Measurements from ENCODE around the gene PITPNM1. TPM values are rescaled to one million over a fixed set of nuclear protein-coding genes. Genes with fewer than 3 reads are reported as not detected.

PITPNM1 gene
- total RNA-seq, 1 donor from 2014 or later = 36.6 TPM

DNA sequence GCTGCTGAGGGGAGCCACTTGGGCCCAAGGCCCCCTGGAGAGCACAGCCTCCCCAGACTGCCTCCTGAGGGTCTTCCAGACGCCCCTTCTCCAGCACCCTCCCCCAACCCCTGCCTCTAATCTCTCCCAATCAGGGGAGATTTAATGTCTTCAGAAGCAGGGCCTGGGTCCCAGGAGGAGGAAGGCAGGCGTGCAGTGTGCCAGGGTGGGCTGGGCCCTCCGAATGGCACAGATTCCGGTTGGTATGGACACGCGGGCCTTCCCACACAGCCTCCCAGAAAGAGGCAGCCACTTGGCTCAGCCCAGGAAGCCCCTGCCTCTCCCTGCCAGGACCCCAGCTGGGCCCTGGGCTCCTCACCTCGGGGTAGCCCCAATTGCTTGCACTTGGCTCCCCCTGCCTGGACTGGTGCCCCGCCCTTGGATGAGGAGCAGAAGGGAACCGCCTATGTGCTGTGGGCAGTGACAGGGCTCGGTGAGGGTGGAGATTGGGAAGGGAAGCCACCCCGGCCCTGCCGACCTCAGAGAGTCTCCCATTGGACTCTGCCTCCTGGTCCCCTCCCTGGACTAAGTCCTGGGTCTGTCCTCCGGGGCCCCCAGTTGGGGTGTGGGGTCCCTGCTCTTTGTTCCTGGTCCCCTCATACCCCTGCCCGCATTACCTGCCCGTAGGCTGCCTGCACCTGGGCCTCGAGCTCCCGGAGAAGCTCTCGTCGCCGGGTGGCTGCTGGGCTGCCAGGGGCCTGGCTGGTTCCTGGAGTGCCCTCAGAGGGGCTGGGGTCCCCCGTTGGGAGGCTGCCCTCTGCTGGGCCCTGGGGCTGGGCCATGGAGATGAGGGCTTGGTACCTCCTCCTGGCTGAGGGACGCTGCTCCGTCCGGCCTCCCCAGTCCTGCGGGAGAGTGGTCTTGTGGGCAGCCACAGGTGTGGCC, 18.7 kb upstream of the PITPNM1 start:
- H3K27me3 ChIP-seq (ENCODE audit: low read depth) = peaks cover 12% of the 10 kb centered on the region
- H3K36me3 ChIP-seq = no peaks in the 10 kb centered on the region
- TF ChIP-seq, protein P1, sequence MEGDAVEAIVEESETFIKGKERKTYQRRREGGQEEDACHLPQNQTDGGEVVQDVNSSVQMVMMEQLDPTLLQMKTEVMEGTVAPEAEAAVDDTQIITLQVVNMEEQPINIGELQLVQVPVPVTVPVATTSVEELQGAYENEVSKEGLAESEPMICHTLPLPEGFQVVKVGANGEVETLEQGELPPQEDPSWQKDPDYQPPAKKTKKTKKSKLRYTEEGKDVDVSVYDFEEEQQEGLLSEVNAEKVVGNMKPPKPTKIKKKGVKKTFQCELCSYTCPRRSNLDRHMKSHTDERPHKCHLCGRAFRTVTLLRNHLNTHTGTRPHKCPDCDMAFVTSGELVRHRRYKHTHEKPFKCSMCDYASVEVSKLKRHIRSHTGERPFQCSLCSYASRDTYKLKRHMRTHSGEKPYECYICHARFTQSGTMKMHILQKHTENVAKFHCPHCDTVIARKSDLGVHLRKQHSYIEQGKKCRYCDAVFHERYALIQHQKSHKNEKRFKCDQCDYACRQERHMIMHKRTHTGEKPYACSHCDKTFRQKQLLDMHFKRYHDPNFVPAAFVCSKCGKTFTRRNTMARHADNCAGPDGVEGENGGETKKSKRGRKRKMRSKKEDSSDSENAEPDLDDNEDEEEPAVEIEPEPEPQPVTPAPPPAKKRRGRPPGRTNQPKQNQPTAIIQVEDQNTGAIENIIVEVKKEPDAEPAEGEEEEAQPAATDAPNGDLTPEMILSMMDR (IDR thresholded peaks at IDR 0.05; ENCODE audit: borderline replicate concordance) = no peak
- no peak overlapping the region for H3K4me3 ChIP-seq
- intact Hi-C loops (cut with micrococcal nuclease) = no loop called here
- H3K9me3 ChIP-seq (replicated peaks) = no peaks in the 10 kb centered on the region
- H3K4me1 ChIP-seq = no peaks in the 10 kb centered on the region
- no peak for DNase-seq
- H3K27ac ChIP-seq (replicated peaks) = no peak overlapping the region

DNA sequence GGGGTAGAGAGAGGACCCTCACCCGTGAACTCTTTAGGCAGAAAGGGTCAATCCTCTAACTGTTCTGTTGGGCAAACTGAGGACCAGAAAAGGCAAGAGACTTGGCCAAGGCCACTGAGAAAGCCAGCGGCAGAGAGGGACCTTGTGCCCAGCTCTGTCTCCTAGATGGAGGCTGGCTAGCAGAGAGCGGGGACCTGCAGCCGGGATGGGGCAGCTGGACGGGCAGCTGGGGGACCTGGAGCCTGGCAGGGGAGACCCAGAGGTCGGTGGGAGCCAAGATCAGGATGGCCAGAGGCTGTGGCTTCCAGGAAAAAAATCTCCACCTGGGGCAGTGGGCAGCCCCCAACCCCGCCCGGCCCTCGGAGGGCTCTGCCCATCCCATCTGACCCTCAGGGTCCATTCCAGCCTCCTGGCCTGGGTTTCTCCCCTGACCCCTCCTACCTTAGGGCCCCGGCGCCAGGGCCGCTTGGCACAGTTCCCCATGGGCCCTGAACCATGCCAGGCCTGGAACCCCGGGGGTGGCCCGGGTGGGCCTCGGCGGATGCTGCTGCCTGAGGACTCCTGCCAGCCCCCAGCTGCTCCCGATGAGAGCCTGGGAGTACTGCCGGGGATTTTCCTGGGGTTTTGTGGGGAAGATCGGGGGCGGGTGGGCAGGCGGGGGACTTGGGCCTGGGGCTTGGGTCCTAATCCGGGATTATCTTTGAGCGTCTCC, 17.8 kb upstream of the PITPNM1 start, which contains the start of gene CABP2:
CABP2 (minus strand) TSS at position 603 of the 712 bp plus-strand sequence; CDS start at position 483, 120 bp downstream.
- no peaks in the 10 kb centered on the region for H3K4me1 ChIP-seq
- TF ChIP-seq, protein P1 (IDR thresholded peaks at IDR 0.05; ENCODE audit: borderline replicate concordance) = no peak
- DNase-seq = no peak
- H3K36me3 ChIP-seq = no peaks in the 10 kb centered on the region
- no peak within 1 kb of the TSS for H3K27ac ChIP-seq (replicated peaks)
- peaks cover 12% of the 10 kb centered on the region for H3K27me3 ChIP-seq (ENCODE audit: low read depth)
- H3K4me3 ChIP-seq = no peak within 1 kb of the TSS
- intact Hi-C loops (cut with micrococcal nuclease) = no loop called here
- H3K9me3 ChIP-seq (replicated peaks) = no peaks in the 10 kb centered on the region

DNA sequence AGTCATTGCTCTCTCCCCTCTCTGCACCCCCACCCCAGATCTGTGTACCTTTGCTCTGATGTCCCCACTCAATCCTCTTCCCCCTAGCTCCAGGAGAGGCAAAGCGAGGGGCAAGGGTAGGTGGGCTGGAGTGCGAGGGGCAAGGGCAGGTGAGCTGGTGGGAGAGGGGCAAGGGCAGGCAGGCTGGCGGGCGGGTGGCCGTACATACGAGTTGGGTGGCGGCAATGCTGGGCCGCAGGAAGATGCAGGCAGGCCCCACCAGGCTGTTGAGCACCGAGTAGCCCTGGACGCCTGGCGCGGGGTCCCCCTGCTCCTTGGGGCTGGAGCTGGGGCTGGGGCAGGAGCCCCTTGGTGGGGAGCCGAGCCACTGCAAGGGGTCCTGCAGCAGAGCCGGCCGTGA, 17.2 kb upstream of the PITPNM1 start:
- DNase-seq = no peak
- Histone ChIP-seq H3K4me3 (no peak overlapping the region), H3K4me1 (no peaks in the 10 kb centered on the region), H3K36me3 (no peaks in the 10 kb centered on the region), H3K27me3 (ENCODE audit: low read depth) (peaks cover 12% of the 10 kb centered on the region), H3K27ac (replicated peaks) (no peak overlapping the region), H3K9me3 (replicated peaks) (no peaks in the 10 kb centered on the region)
- TF ChIP-seq, protein P1 (IDR thresholded peaks at IDR 0.05; ENCODE audit: borderline replicate concordance) = no peak
- intact Hi-C loops (cut with micrococcal nuclease) = no loop called here

DNA sequence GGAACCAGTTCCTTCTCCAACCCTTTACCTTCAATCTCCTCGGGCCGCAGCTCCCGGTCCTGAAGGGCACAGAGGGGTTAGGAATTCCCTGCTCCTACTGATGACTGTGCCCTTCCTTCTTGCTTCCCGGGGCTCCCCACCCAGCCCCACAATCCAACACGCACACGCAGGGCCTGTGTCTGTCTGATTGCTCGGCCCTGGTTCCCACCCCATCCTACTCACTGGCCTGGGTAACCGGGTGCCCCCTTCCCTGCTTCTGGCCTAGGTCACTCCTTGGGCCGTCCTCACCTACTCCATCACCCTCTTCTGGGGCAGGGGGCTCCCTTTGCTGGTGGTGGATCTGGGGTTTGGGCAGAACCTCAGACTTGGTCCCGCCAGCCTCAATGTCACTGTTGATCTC, 16.8 kb upstream of the PITPNM1 start:
- no peaks in the 10 kb centered on the region for H3K36me3 ChIP-seq
- no peaks in the 10 kb centered on the region for H3K9me3 ChIP-seq (replicated peaks)
- H3K4me3 ChIP-seq = no peak overlapping the region
- DNase-seq = no peak
- peaks cover 12% of the 10 kb centered on the region for H3K27me3 ChIP-seq (ENCODE audit: low read depth)
- H3K4me1 ChIP-seq = no peaks in the 10 kb centered on the region
- intact Hi-C loops (cut with micrococcal nuclease) = no loop called here
- TF ChIP-seq, protein P1 (IDR thresholded peaks at IDR 0.05; ENCODE audit: borderline replicate concordance) = no peak
- H3K27ac ChIP-seq (replicated peaks) = no peak overlapping the region

DNA sequence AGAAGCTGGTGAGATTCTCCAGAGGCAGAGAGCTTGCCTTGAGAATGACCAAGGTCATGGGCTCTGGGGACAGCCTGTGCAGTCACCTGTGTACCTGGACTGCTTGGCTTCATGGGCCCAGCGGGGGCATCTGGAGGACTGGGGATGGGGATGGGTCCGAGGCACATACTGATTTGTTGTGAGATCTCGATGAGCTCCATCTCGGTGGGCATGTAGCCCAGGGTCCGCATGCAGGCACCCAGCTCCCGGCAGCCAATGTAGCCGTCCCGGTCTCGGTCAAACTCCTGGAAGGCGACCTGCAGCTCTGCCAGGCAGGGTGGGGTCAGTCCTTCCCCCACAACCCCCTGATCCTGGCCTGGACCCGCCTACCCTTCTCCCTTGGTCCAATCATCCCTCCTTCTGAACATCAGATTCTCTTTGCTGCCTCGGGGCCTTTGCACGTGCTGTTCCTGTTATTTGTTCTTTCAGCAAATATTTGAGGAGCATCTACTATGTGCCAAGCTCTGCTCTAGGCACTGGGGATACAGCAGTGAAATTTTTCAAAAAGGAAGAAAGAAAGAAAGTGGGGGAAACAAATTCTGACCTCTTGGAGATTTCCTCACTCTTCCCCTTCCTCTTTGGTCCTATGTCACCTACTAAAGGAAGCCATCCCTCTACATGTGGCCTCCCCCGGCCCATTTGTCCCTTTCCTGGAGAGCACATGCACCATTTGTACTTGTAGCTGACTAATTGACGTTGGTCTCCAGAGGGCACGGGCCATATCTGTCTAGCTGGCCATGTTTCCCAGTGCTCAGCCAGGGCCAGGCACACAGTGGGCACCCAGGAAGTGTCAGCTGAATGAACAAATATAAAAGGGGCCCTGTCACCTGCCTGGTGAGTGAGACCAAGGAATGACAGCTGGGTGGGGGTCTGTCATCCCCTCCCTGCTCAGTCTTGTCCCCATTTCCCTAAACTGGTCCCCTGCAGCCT, 16.0 kb upstream of the PITPNM1 start:
- no peaks in the 10 kb centered on the region for H3K9me3 ChIP-seq (replicated peaks)
- H3K27me3 ChIP-seq (ENCODE audit: low read depth) = peaks cover 12% of the 10 kb centered on the region
- TF ChIP-seq, protein P1 (IDR thresholded peaks at IDR 0.05; ENCODE audit: borderline replicate concordance) = no peak
- H3K4me1 ChIP-seq = no peaks in the 10 kb centered on the region
- no peak overlapping the region for H3K27ac ChIP-seq (replicated peaks)
- no peaks in the 10 kb centered on the region for H3K36me3 ChIP-seq
- no peak for DNase-seq
- intact Hi-C loops (cut with micrococcal nuclease) = no loop called here
- H3K4me3 ChIP-seq = no peak overlapping the region

Measured in left ventricle myocardium inferior (tissue), 1 donor.